GM13977 (cell line): ENCODE measurements around the gene B4GALT6.
A peak's percentile ranks its signal among the peaks of the same experiment; 100 is the strongest.

Experiments used
- DNase-seq: peaks from one replicate; pipeline ENCODE4 v3.0.0; 2012; ENCODE audit warnings: low spot score
- CTCF ChIP-seq: IDR thresholded peaks from 2 replicates; pipeline ENCODE4 v1.5.1; 2012; ENCODE audit warnings: mild to moderate bottlenecking, control low read depth; ENCODE audit not compliant: insufficient read depth; ENCODE audit errors: extremely low read depth, missing control alignments
- in situ Hi-C: fragments of 300-500 bp; cut with MboI; formaldehyde crosslinking; loops from one replicate; pipeline ENCODE4 v1.12.0; 2022; ENCODE audit warnings: low sequenced_read_pairs, low pct_unique_long_range_greater_than_20kb, mixed read lengths, inconsistent platforms; ENCODE audit not compliant: unreplicated experiment

The B4GALT6 gene

DNA sequence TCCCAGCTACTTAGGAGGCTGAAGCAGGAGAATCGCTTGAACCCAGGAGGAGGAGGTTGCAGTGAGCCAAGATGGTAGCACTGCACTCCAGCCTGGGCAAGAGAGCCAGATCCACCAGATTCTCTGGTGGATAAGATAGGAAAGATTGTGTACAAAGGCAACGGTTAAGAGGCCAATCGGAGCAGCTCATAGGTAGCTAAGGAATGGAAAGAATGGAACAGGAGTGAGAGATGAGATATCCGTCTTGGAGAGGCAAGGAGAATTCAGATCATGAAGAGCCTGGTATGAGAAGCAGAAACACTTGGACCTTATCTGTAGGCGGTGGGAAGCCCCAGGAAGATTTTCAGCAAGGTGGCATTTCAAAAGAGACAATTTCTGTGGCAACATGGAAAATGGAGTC, 65.6 kb downstream of the B4GALT6 start:
- in situ Hi-C loops = no loop called here
- no peak for TF ChIP-seq CTCF
- DNase-seq = no peak

DNA sequence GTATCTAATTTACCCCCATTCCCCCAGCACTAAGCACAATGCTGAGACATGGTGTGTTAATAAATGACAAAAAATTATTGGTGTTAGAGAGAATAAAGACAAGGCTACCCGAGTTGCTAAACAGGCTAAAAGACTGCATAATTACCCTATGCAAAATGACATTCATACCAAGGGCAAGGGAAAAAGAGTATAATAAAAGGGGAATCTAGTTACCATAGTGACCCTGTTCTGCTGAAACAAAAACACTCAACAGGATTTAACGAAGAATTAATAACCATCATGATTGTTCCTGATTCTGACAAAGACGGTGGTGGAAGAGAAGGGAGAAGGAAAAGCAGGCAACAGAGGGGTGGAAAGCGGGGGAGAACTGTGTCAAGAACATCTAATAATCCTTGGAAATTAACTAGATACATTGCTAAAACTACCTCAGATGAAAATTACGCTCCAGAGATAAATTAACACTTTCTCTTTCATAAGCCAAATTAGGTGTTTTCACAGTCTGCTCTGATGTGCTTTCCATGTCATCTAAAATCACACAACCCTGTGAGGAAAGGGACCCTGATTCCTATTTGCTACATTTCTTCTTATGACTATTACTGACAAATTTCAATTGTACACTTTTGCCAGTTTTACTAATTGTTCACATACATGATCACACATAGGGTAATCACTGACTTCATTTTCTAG, 67.2 kb downstream of the B4GALT6 start:
- TF ChIP-seq CTCF = no peak
- in situ Hi-C loops = no loop called here
- peak; percentile 20 for DNase-seq

DNA sequence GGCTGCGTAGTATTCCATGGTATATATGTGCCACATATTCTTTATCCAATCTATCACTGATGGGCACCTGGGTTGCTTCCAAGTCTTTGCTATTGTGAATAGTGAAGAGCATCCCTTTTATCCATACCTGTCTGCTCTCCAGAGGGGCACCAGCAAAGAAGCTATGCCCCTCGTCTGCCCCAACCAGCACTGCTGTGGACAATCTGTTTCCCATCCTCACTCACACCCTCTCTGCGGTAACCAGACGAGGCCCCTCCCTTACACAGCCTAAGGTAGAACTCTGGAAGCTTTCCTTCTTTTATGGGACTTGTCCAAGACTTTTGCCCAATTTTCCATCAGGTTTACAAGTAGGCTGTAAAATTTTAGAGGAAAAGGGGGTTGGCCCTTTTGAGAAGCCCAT, 67.8 kb downstream of the B4GALT6 start:
- in situ Hi-C loops = no loop called here
- TF ChIP-seq CTCF = no peak
- no peak for DNase-seq

- TF ChIP-seq CTCF = no peak
- in situ Hi-C loops = no loop called here
These were observed 70.3 kb downstream of the B4GALT6 start for GRCh38 chr18:31614044-31614443.

DNA sequence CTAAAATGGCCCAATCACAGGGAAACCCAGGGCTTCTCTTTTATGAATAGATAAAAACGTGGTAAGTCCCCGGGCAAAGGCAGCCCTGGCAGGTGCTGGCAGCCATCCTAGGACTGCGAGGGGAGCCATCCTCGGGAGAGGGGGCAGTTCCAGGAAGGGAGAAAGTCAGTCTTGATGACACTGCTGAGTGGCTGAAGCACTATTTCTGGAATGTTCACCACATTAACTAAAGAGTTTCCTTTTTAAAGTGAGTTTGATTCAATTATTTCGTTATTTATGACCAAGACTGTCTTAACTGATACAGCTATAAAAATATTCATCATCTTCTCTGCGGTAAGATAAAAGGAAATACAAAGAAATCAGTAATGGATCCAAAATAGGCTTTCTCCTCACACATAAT, 72.3 kb downstream of the B4GALT6 start:
- DNase-seq = no peak
- TF ChIP-seq CTCF = no peak

More at GRCh38 chr18:31614044-31614443, 70.3 kb downstream of the B4GALT6 start:
- no peak for DNase-seq

DNA sequence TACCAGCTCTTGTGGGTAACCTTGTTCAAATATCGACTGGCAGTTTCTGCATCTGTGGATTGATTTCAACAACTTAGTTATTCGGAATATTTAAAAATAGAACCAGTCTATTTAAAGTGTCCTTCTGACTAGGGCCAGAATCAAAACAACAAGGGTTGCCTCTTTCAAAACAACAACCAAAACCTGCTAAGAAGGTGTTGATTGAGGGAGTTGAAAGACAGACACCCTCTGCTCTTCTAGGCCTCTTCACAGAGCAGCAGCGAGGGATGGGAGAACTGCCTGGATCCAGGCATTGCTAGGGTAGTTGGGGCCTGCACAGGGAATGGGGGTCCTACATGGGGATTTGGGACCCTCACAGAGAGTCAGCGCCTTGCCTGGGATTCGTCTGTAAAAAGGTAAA, 72.9 kb downstream of the B4GALT6 start:
- no peak for DNase-seq
- no peak for TF ChIP-seq CTCF
- in situ Hi-C loops = no loop called here

More for the DNA sequence above, 72.3 kb downstream of the B4GALT6 start:
- in situ Hi-C loops = no loop called here
